Activated CD8-positive, alpha-beta memory T cell treated with anti-CD3 and anti-CD28 coated beads, Interleukin-2, amount 50 U/mL, for 4 hours (primary cell): ENCODE data around the gene PNMA8A.
A peak's percentile ranks its signal among the peaks of the same experiment; 100 is the strongest.

Experiments used
- DNase-seq: peaks from one replicate; pipeline ENCODE4 v3.0.0-alpha.2; 2020

Gene PNMA8A

GRCh38 chr19:46491975-46492682 lies 20.8 kb upstream of the PNMA8A start:
- DNase-seq, result no peak

DNA sequence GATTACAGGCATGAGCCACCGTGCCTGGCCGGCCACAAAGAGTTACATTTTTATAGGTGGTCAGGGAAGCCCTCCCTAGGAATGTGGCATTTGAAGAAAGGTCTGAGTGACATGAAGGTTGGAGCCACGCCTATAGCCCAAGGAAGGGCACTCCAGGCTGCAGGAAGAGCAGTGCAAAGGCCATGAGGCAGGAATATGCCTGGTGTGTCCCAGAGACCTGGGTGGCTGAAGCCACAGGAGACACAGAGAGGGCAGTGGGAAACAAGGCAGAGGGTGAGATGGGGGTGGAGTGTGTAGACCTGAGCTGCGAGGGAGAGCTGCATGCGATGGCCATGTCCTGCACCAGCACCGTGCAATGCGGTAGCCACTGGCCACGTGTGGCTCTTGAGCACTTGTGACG lies 19.4 kb upstream of the PNMA8A start:
- DNase-seq, result no peak

DNA sequence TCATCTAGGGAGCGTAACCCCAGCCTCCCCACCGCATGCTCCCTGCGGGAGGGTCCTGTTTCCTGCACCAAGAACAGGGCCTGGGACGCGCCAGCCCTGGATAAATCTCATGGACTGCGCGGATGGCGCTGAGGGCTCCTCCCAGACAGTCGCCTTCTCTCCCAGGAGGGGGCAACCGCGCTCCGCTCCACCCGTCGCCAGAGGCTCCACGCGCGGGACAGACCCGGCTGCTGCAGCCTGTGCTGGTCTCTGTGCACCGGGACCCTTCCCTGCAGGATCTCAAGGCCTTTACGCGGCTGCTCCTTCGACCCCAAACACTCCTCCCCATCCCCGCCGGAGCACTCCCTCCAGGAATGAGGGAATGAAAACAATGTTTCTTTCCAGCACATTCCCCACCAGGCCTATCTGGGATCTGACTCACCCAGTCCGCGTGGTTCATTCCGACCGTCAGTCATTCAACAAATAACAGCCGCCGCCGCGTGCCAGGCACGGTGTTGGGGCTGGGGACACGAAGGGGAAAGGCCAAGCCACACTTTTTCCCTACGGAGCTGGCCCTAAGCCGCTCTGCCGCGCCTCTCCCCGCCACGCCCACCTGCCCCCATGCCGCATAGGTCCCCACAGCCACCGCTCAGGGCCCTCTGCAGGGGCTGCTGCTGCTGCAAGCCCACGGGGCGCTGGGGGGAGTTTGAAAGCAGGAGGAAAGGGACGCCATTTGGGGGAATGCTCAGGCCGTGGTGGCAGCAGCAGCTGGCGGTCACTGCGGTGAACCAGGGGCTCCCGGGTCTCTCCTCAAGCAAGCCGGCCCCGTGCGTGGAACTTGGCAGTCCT lies 18.3 kb upstream of the PNMA8A start:
- no peak for DNase-seq

DNA sequence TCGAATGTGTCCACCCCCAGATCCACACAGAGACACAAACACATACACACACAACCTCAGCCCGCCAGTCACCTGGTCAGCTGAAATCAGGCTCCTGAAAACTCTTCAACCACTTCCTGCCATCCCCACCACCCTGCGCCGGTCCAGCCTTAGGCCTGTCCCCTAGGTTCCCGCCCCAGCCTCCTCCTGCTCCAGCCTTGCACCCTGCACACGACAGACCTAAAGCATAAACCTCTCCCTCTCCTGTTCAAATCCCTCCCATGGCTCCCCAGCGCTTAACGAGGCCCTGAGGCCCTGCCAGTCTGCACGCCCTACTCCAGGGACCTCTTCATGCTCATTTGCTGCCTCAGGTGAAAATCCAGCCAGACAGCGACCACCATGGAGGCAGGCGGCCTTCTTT lies 17.2 kb upstream of the PNMA8A start:
- DNase-seq, result no peak

DNA sequence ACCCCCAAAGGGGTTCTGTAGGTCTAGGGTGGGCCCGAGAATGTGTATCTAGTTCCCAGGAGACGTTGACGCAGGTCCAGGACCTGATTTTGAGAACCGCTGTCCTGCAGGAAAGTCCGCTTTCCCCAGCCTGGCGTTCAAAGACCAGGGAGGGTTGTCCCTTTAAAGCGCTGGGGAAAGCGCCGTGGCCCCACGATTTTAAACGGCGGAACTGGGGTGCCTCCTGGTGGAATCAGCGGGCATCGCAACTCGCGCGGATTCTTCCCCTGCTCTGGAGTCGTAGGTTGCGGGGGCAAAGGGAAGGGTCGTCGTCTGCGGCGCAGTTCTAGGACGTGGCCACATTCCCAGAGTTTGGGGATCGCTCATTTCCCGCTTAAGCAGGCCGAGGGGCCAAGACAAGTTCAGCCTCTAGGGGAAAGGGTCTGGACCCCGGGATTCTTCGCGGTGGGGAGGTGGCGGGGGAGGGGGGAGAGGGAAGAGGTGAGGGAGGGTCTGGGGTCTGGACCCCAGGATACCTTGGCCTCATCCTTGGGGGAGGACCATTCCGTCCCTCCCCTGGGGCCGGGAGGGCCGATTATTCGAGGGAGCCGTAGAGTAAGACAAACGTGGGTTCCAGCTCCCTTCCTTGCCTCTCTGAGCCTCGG lies 16.6 kb upstream of the PNMA8A start:
- peak; percentile 79 for DNase-seq

- DNase-seq, result no peak
These were observed 15.9 kb upstream of the PNMA8A start for GRCh38 chr19:46487178-46487801.

DNA sequence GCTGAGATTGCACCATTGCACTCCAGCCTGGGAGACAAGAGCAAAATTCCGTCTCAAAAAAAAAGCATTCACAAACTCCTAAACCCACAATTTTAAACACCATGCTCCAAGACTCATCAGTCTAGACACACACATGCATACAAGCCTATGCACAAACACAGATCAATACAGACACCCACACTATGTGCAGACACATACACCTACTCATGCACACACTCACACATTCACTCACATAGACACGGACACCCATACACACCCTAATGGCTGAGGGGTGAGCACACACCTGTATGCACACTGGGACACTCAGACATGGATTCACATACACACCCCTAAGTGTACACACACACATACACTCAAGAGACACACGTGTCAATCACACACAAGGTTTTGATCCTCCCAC lies 15.0 kb upstream of the PNMA8A start:
- no peak for DNase-seq

DNA sequence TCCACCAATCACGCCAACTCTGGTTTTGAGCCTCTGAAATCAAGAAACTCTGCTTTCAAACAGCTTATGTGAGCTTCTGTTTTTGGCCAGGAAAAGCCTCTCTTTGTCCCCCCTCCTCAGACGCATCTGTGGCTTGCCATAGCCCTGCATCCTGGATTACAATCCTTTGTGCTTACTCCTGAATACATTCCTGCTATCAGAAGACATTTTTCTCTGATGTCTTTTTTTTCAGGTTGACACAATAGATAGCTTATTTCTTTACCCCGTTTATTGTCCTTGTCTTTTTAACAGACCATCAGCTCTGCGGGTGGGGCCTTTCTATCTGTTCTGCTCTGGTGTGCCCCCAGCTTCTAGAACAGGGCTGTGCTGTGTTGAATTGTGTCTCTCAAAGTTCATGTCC lies 13.3 kb upstream of the PNMA8A start:
- no peak for DNase-seq

DNA sequence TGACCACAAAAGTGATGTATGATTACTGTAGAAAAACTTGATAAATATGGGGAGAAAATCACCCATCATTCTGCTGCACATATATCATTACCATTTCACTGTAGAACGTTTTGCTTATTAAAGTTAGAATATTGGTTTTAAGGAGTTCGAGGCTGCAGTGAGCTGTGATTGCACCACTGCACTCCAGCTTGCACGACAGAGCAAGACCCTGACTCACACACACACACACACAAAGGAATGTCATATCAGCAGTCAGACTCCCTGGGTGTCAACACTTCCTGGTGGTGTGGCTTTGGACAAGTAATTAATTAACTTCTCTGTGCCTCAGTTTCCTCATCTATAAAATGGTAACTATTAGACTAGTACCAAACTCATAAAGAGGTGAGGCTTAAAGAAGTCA lies 11.3 kb upstream of the PNMA8A start:
- DNase-seq, result no peak

DNA sequence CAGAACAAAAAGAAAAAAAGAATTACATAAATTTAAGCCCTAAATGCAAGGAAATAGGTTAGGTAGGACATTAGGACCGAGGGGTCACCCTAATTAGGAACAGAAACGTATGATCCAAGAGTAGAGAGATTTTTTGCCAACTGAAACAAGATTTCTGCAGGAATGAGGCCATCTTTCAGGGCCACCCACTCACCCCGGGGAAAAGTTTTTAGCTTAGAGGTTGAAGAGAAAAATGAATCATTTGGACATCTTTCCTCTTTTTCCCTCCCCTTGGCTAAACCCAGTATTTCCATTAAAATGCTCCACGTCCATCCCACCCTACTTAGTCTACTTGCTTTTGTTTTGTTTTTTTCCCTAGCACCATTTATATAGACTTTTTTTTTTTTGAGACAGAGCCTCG lies 10.6 kb upstream of the PNMA8A start:
- no peak for DNase-seq

- no peak for DNase-seq
These were observed 10.0 kb upstream of the PNMA8A start for GRCh38 chr19:46481223-46481848.

DNA sequence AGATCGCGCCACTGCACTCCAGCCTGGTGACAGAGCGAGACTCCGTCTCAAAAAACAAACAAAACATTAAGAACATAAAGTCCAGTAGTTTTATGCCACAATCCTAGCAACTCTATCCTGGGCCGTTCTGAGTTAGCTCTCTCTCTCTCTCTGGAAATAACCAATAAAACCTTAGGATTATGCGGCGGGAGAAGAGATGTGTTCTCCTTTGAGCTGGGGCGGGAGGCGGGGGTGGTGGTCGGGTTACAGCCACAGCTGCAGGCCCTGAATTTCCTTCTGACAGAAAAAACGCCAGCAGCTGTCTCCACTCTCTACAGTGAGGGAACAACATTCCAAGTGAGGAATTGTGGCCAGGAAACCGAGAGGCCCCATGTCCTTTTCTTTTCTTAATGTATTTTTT lies 9.1 kb upstream of the PNMA8A start:
- no peak for DNase-seq

- no peak for DNase-seq
These were observed 7.1 kb upstream of the PNMA8A start for GRCh38 chr19:46478356-46478986.

GRCh38 chr19:46475986-46476385 lies 4.6 kb upstream of the PNMA8A start:
- DNase-seq, result no peak

- no peak for DNase-seq
These were observed 2.8 kb upstream of the PNMA8A start for GRCh38 chr19:46474211-46474610.

DNA sequence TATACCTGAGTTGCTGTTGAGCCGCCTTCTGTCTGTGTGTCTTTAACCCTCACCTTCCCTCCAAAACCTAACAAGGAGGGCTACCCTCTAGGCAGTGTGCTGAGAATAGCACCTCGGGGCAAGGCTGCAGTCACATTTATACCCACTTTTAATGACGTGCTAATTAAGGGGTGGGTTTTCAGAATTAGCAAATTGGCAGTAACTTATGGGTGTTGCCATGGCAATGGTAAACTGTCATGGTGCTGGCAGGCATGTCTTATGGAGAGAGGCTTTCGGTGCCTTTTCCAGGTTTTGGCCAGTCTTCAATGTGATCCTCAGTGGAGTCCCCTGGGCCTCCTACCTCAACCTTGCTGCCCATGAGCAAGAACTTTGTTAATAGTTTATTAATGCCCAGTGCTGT lies 1.2 kb upstream of the PNMA8A start:
- no peak for DNase-seq

GRCh38 chr19:46471811-46472543 lies 614 bp upstream of the PNMA8A start:
- no peak for DNase-seq

DNA sequence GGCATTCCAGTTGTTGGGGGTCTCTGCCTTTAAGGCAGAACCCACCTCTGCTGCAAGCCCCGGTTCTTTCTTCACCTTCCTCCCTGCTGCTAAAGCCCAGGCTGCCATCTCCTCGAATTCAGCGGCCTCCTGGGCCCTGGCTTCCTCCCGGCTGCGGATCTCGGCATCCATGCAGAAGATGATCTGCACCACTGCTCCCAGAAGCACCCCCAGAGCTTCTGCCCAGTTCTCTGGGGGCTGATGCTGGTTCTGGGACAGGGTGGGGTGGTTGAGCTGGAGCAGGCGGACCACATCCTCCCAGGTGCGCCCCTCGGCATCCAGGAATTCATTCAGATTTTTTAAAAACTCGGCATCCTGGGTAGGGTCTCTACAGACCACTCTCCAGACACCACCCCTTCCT lies 987 bp downstream of the PNMA8A start:
- no peak for DNase-seq

GRCh38 chr19:46469541-46470185 lies 1.7 kb downstream of the PNMA8A start:
- DNase-seq, result no peak

DNA sequence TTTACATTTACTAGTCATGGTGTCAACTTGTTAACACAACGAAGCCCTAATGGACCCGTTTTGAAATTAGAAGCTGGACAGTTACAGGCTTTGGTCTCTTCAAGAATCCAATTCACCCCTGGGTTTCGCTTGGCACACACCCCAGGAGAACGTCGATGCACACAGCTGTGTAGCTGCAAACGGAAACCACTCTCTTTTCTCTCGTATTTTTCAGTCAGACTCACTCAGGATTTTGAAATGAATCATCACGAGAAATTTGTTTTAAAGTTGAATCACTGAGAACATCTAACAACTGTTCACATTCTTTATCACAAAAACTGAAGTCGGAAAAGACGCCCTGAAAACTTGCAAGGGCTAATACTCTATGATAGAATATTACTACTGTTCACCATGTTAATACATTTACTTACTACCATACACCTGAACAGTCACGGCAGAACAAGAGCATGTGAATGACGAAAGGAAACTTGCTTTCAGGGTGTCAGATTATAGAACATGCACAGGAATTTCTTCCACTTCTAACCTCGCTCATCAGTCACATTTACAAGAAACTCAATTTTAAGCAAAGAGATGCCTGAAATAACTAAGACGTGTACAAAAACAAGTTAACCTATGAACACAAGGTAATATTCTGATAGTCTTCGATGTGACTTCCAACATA lies 4.7 kb downstream of the PNMA8A start:
- no peak for DNase-seq

- no peak for DNase-seq
These were observed 7.8 kb downstream of the PNMA8A start for GRCh38 chr19:46463516-46463915.
